NCI-H2081 treated with DMSO at 0.1 percent for 48 hours (cell line): ENCODE data around the gene PHF13.

ENCODE experiments used
- DNase-seq: peaks from one replicate; lab custom pipeline; 2025; lab: John Stamatoyannopoulos, UW

Gene PHF13

DNA sequence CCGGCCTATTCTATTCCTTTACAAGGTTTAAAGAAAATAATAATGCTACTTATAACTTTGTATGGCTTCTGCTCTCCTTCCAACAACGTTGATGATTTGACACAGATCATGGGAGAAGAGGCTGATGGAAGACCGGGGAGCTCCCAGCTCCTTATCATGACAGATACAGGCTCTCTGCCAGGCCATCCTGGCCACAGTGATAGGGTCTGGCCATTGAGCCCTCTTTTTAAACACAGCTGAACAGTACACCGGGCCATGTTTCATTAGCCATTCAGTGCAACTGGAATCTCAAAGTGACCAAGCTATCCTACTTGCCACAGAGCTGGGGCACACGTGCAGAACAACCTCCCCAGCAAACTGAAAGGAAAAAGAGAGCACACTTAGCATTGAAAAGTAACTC is 53.2 kb downstream of the PHF13 start:
- DNase-seq = no peak

DNA sequence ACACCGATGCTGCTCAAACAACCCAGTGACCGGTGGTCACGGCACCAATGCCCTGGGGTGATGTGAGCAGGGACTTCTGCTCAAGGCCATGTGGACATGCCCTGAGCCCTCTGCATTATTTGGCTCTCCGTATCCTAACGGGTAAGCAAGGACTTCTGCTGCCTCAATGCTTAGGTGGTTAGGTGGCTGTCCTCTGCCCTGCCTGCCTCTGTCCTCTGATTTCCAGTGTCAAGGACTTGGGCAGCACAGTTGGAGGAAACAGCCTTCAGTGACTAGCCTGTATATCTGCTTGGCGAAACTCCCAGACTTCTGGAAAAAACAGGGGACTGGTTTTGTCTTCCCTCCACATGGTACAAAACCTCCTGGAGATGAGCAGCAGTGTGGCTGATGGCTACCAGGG is 53.6 kb downstream of the PHF13 start:
- DNase-seq = no peak

DNA sequence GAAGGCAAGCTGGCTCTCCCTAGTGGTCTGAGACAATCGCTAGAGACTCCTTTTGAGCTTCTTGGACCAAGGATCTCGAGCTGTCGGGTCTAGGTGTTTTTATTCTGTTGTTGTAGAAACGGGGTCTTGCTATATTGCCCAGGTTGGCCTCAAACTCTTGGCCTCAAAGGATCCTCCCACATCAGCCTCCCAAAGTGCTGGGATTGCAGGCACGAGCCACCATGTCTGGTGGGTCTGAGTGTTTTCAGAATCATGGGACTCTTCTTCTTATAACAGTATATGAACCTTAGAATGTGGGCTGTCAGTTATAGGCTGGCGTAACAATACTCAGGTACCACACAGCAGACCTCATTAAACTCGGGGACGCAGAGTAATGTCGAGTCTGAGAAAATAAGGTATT is 55.0 kb downstream of the PHF13 start:
- no peak for DNase-seq

DNA sequence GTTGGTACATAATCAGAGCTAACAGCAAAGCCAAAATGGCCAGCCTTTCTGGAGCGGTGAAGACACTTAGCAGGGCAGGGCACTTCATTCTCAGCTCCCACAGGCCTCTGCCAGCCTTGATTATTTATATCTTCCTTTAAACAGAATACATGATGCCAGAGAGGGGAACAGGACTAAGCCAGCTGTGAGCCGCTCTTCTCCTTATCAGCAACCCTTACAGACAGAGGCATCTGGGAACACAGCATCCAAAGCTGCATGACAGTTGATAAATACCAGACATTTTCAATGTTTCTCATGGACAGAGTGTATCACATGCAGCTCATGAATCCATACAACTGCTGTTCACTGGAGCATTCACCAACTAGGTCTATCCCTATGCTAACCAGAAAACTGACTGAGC is 59.0 kb downstream of the PHF13 start:
- DNase-seq = no peak
